Effector memory CD8-positive, alpha-beta T cell (primary cell): ENCODE data around the gene AOAH.
"Not testable (repeated sequence)": the region's sequence is repeated elsewhere in the genome, so short reads cannot be mapped to it uniquely, and the experiment has no call there.

Experiments
- ATAC-seq: fragments of 150-1000 bp; cut with Tn5 transposase; replicated peaks from 2 replicates; pipeline ENCODE4 v1.10.0; 2021; ENCODE audit warnings: mild to moderate bottlenecking, moderate library complexity
- DNase-seq, 3 experiments: peaks; one replicate each; pipeline ENCODE4 v3.0.0; 2021
- H3K27ac Mint-ChIP-seq, 2 donors: one replicate each; pipeline ENCODE4 v1.8.0; 2022; ENCODE audit warnings: mild to moderate bottlenecking in 2 of 2, mixed read lengths in 2 of 2, moderate library complexity in 2 of 2
- H3K27me3 Mint-ChIP-seq, 2 donors: one replicate each; pipeline ENCODE4 v1.8.0; 2022; ENCODE audit warnings: mixed read lengths in 2 of 2
- H3K36me3 Mint-ChIP-seq: one replicate; pipeline ENCODE4 v1.8.0; 2022; ENCODE audit warnings: mild to moderate bottlenecking, moderate library complexity, mixed read lengths; ENCODE audit not compliant: insufficient read depth
- H3K4me1 Mint-ChIP-seq, 2 donors: one replicate each; pipeline ENCODE4 v1.8.0; 2022; ENCODE audit warnings: low read depth in 2 of 2, mixed read lengths in 2 of 2
- H3K4me3 Mint-ChIP-seq, 2 donors: one replicate each; pipeline ENCODE4 v1.8.0; 2022; ENCODE audit warnings: mild to moderate bottlenecking in 2 of 2, mixed read lengths in 2 of 2, moderate library complexity in 2 of 2
- H3K9me3 Mint-ChIP-seq, 2 donors: one replicate each; pipeline ENCODE4 v1.8.0; 2022; ENCODE audit warnings: mixed read lengths in 2 of 2

The AOAH gene

GRCh38 chr7:36708767-36709166 lies 15.5 kb downstream of the AOAH start:
- peaks cover 3% of the 10 kb centered on the region for H3K36me3 Mint-ChIP-seq
- H3K27me3 Mint-ChIP-seq: no peaks in the 10 kb centered on the region
- H3K9me3 Mint-ChIP-seq: peaks cover 0 to 2% of the 10 kb centered on the region in 2 donors
- DNase-seq: no peak
- peak; percentile 45 for ATAC-seq
- H3K4me3 Mint-ChIP-seq: peak overlapping the region; percentile 58 to 81
- H3K27ac Mint-ChIP-seq: peak overlapping the region; percentile 84 to 97
- H3K4me1 Mint-ChIP-seq: peaks cover 51 to 88% of the 10 kb centered on the region in 2 donors

- ATAC-seq (no peak), DNase-seq (no peak)
- peaks cover 3% of the 10 kb centered on the region for H3K36me3 Mint-ChIP-seq
- peaks cover 45 to 88% of the 10 kb centered on the region in 2 donors for H3K4me1 Mint-ChIP-seq
- H3K27ac Mint-ChIP-seq: peak overlapping the region in 1 of 2 donors; percentile 97
- H3K27me3 Mint-ChIP-seq: no peaks in the 10 kb centered on the region
- peaks cover 0 to 2% of the 10 kb centered on the region in 2 donors for H3K9me3 Mint-ChIP-seq
- peak overlapping the region; percentile 13 to 81 for H3K4me3 Mint-ChIP-seq
These were observed 16.4 kb downstream of the AOAH start for GRCh38 chr7:36707898-36708297.

- H3K27me3 Mint-ChIP-seq: no peaks in the 10 kb centered on the region
- peak overlapping the region; percentile 61 to 97 for H3K27ac Mint-ChIP-seq
- DNase-seq (no peak), ATAC-seq (no peak)
- H3K4me3 Mint-ChIP-seq: peak overlapping the region in 1 of 2 donors; percentile 81
- H3K9me3 Mint-ChIP-seq: peaks cover 0 to 2% of the 10 kb centered on the region in 2 donors
- peaks cover 49 to 88% of the 10 kb centered on the region in 2 donors for H3K4me1 Mint-ChIP-seq
- H3K36me3 Mint-ChIP-seq: peaks cover 3% of the 10 kb centered on the region
These were observed 16.8 kb downstream of the AOAH start for GRCh38 chr7:36707465-36707864.

GRCh38 chr7:36703860-36704259 lies 20.4 kb downstream of the AOAH start:
- H3K27me3 Mint-ChIP-seq, DNase-seq, H3K36me3 Mint-ChIP-seq, H3K9me3 Mint-ChIP-seq, ATAC-seq: not testable (repeated sequence)
- H3K27ac Mint-ChIP-seq: peak overlapping the region in 1 of 2 donors; percentile 87
- H3K4me3 Mint-ChIP-seq: peak overlapping the region in 1 of 2 donors; percentile 64
- H3K4me1 Mint-ChIP-seq: peaks cover 38 to 83% of the 10 kb centered on the region in 2 donors

- DNase-seq: peak in 1 of 3 experiments; percentile 12
- Mint-ChIP-seq H3K9me3 (no peaks in the 10 kb centered on the region), H3K27me3 (no peaks in the 10 kb centered on the region), H3K4me1 (peaks cover 23 to 61% of the 10 kb centered on the region in 2 donors), H3K36me3 (no peaks in the 10 kb centered on the region), H3K27ac (peak overlapping the region; percentile 6 to 96), H3K4me3 (peak overlapping the region in 1 of 2 donors; percentile 74)
- no peak for ATAC-seq
These were observed 31.8 kb downstream of the AOAH start for GRCh38 chr7:36692456-36692855.

- Mint-ChIP-seq H3K27me3 (no peaks in the 10 kb centered on the region), H3K36me3 (no peaks in the 10 kb centered on the region), H3K9me3 (no peaks in the 10 kb centered on the region), H3K4me1 (peaks cover 23 to 62% of the 10 kb centered on the region in 2 donors), H3K4me3 (peak overlapping the region; percentile 28 to 74), H3K27ac (peak overlapping the region; percentile 6 to 96)
- DNase-seq (no peak), ATAC-seq (no peak)
These were observed 32.3 kb downstream of the AOAH start for GRCh38 chr7:36691983-36692382.

- Mint-ChIP-seq H3K27me3 (no peaks in the 10 kb centered on the region), H3K4me1 (peaks cover 30 to 61% of the 10 kb centered on the region in 2 donors), H3K27ac (peak overlapping the region; percentile 6 to 96), H3K36me3 (no peaks in the 10 kb centered on the region), H3K9me3 (no peaks in the 10 kb centered on the region), H3K4me3 (peak overlapping the region; percentile 4 to 74)
- peak; percentile 24 for ATAC-seq
- DNase-seq: no peak
These were observed 33.6 kb downstream of the AOAH start for GRCh38 chr7:36690514-36691187.

- H3K36me3 Mint-ChIP-seq: no peaks in the 10 kb centered on the region
These were observed 34.3 kb downstream of the AOAH start for GRCh38 chr7:36690041-36690440.

GRCh38 chr7:36686499-36686898 lies 37.8 kb downstream of the AOAH start:
- DNase-seq (peak in 2 of 3 experiments; percentile 18 to 44), ATAC-seq (peak; percentile 93)
- H3K4me3 Mint-ChIP-seq: peak overlapping the region; percentile 47 to 75
- H3K27ac Mint-ChIP-seq: peak overlapping the region; percentile 88 to 94
- no peaks in the 10 kb centered on the region for H3K27me3 Mint-ChIP-seq
- peaks cover 38 to 68% of the 10 kb centered on the region in 2 donors for H3K4me1 Mint-ChIP-seq
- peaks cover 4% of the 10 kb centered on the region for H3K36me3 Mint-ChIP-seq
- H3K9me3 Mint-ChIP-seq: no peaks in the 10 kb centered on the region

More at GRCh38 chr7:36690041-36690440, 34.3 kb downstream of the AOAH start:
- Mint-ChIP-seq H3K27ac (peak overlapping the region; percentile 6 to 96), H3K9me3 (no peaks in the 10 kb centered on the region), H3K4me3 (peak overlapping the region in 1 of 2 donors; percentile 74), H3K27me3 (no peaks in the 10 kb centered on the region), H3K4me1 (peaks cover 32 to 63% of the 10 kb centered on the region in 2 donors)
- ATAC-seq (no peak), DNase-seq (no peak)

GRCh38 chr7:36684954-36685353 lies 39.3 kb downstream of the AOAH start:
- peak overlapping the region; percentile 70 to 90 for H3K27ac Mint-ChIP-seq
- ATAC-seq: no peak
- H3K9me3 Mint-ChIP-seq: no peaks in the 10 kb centered on the region
- peaks cover 25 to 62% of the 10 kb centered on the region in 2 donors for H3K4me1 Mint-ChIP-seq
- no peaks in the 10 kb centered on the region for H3K27me3 Mint-ChIP-seq
- H3K4me3 Mint-ChIP-seq: peak overlapping the region in 1 of 2 donors; percentile 36
- DNase-seq: no peak
- peaks cover 13% of the 10 kb centered on the region for H3K36me3 Mint-ChIP-seq

- H3K36me3 Mint-ChIP-seq: peaks cover 13% of the 10 kb centered on the region
- H3K4me3 Mint-ChIP-seq: peak overlapping the region in 1 of 2 donors; percentile 2
- no peaks in the 10 kb centered on the region for H3K27me3 Mint-ChIP-seq
These were observed 40.5 kb downstream of the AOAH start for GRCh38 chr7:36683695-36684357.

GRCh38 chr7:36683111-36683510 lies 41.2 kb downstream of the AOAH start:
- Mint-ChIP-seq H3K4me1 (peaks cover 32 to 63% of the 10 kb centered on the region in 2 donors), H3K36me3 (peaks cover 18% of the 10 kb centered on the region), H3K27ac (peak overlapping the region in 1 of 2 donors; percentile 95), H3K9me3 (no peaks in the 10 kb centered on the region), H3K27me3 (no peaks in the 10 kb centered on the region), H3K4me3 (peak overlapping the region in 1 of 2 donors; percentile 2)
- DNase-seq: no peak
- ATAC-seq: no peak

More at GRCh38 chr7:36683695-36684357, 40.5 kb downstream of the AOAH start:
- ATAC-seq: no peak
- DNase-seq: no peak
- Mint-ChIP-seq H3K9me3 (no peaks in the 10 kb centered on the region), H3K4me1 (peaks cover 25 to 56% of the 10 kb centered on the region in 2 donors), H3K27ac (peak overlapping the region; percentile 11 to 95)

GRCh38 chr7:36682102-36682501 lies 42.2 kb downstream of the AOAH start:
- Mint-ChIP-seq H3K27ac (peak overlapping the region in 1 of 2 donors; percentile 95), H3K36me3 (peaks cover 18% of the 10 kb centered on the region), H3K4me1 (peaks cover 37 to 68% of the 10 kb centered on the region in 2 donors), H3K27me3 (no peaks in the 10 kb centered on the region), H3K9me3 (no peaks in the 10 kb centered on the region), H3K4me3 (peak overlapping the region in 1 of 2 donors; percentile 58)
- DNase-seq (no peak), ATAC-seq (no peak)
